Kidney epithelial cell (primary cell): ENCODE measurements around the gene KPTN. TPM values are rescaled to one million over a fixed set of nuclear protein-coding genes. Genes with fewer than 3 reads are reported as not detected.

ENCODE experiments used
- DNase-seq: peaks from one replicate; pipeline ENCODE4 v3.0.0-alpha.2; 2010; ENCODE audit warnings: low read depth
- H3K27me3 ChIP-seq: 2 replicates; pipeline ENCODE4 v1.6.0; 2011; ENCODE audit warnings: low read length; ENCODE audit not compliant: control insufficient read depth, insufficient read depth
- H3K36me3 ChIP-seq: 2 replicates; pipeline ENCODE4 v1.5.1; 2011; ENCODE audit warnings: low read length; ENCODE audit not compliant: control insufficient read depth, insufficient read depth
- H3K4me3 ChIP-seq: 2 replicates; pipeline ENCODE4 v1.5.1; 2011; ENCODE audit warnings: low read depth, mild to moderate bottlenecking, control low read depth, low read length
- CTCF ChIP-seq: IDR thresholded peaks from 2 replicates; pipeline ENCODE4 v1.5.1; 2011; ENCODE audit warnings: mild to moderate bottlenecking, moderate library complexity, low read length, control low read depth, inconsistent platforms; ENCODE audit not compliant: insufficient read depth, poor library complexity, severe bottlenecking
- total RNA-seq: library from RNA; depleted of rRNA; stranded (reverse); fragments of >200 nt; gene quantifications from 2 replicates; pipeline ENCODE4 v1.2.3, GENCODE V29; 2015

KPTN gene
- total RNA-seq, 1 donor from 2014 or later = 6.0 TPM

- H3K27me3 ChIP-seq = peaks cover 25% of the 10 kb centered on the region
- H3K36me3 ChIP-seq = no peaks in the 10 kb centered on the region
- TF ChIP-seq CTCF = peak; percentile 28
- H3K4me3 ChIP-seq = peak overlapping the region; percentile 13
- DNase-seq = no peak
Observed at GRCh38 chr19:47430041-47430802, 53.8 kb downstream of the KPTN start.

DNA sequence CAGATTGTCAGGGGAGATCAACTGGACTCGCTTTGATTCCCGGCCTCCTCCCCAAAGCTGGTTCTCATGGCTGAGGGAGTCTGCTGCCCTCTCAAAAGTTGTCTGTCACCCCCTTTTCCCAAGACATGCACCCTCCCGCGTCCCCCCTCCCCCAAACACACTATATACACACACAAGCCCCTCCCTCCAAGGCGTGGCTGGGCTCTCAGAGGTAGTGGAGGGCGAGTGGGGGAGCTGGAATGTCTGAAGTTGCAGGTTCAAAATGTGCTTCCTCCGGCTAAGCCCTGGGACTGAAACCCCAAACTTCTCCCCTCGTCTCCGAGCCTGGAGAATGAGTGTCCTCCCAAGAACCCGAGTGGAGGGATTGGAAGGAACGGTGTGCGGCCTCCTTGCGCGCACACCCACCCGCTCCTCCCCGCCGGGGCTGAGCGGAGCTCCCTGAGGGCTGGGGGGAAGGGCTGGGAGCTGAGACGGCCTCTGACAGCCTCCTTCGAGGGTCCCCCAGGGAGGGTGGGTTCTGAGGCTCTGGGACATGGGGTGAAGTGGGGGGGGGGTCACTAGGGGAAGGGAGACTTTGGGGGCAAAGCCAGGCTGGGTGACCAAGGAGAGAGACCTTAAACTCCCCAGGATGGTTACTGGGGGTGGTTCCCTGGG lies 54.8 kb downstream of the KPTN start:
- DNase-seq = no peak
- Histone ChIP-seq H3K4me3 (no peak overlapping the region), H3K27me3 (peaks cover 26% of the 10 kb centered on the region), H3K36me3 (no peaks in the 10 kb centered on the region)
- TF ChIP-seq CTCF = no peak

GRCh38 chr19:47428177-47428894 lies 55.7 kb downstream of the KPTN start:
- Histone ChIP-seq H3K36me3 (no peaks in the 10 kb centered on the region), H3K27me3 (peaks cover 29% of the 10 kb centered on the region), H3K4me3 (no peak overlapping the region)
- peak; percentile 78 for DNase-seq
- no peak for TF ChIP-seq CTCF

DNA sequence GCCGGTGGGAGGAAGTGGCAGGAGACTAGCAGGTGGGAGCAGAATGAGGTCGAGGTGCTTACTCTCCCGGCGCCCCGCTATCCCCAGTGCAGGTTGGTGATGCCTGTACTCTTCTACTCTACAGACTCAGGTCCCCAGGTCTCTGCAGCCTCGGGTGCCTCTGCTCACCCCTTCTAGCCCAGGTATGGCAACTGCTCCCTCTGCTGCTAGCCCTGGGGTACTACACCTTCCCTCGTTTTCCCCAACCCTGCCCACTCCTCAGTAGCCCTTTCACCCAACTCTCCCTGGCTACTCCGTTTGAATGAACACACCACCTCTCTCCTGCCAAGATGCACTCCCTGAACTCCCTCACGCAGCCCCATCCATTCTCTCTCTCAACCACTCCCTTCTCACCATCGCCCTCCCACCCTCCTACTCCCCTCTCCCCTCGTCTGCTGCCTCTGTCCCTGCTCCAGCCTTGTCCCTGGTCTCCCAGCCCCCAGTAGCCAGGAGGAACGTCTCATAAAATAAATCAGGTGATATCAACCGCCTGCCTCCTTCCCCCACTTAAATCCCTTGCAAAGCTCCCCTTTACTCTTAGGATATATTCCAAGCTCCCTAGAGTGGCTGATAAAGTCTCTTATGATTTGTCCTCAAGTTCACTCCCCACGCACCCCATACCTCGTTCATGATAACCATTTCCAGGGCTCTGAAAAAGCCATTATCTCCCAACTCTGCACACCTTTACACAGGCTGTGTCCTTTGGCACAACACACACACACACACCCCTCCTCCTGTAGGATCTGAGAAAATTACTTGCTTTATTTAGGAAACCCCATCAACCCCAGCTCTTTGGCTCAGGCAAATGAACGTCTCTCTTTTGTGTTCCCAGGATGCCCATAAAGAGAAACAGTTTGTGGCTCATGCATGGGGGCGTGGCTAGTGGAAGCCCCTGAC lies 56.5 kb downstream of the KPTN start:
- no peak for DNase-seq
- peak; percentile 94 for TF ChIP-seq CTCF
- Histone ChIP-seq H3K36me3 (no peaks in the 10 kb centered on the region), H3K4me3 (no peak overlapping the region), H3K27me3 (peaks cover 37% of the 10 kb centered on the region)

Other genes with a start within 250 kb of the KPTN start
- 13.8 and 16.5 TPM in 2 replicates for gene CCDC9, start 227.7 kb downstream of the KPTN start, total RNA-seq
- 2.2 and 3.9 TPM in 2 replicates for gene INAFM1, start 209.3 kb downstream of the KPTN start, total RNA-seq
- gene C5AR1, start 174.4 kb downstream of the KPTN start, total RNA-seq = not detected in 2 replicates
- not detected in 2 replicates for gene C5AR2, start 152.0 kb downstream of the KPTN start, total RNA-seq
- gene DHX34, start 134.9 kb downstream of the KPTN start, total RNA-seq = 18.1 and 27.1 TPM in 2 replicates
- gene MEIS3, start 64.7 kb downstream of the KPTN start, total RNA-seq = 2.3 and 8.6 TPM in 2 replicates
- not detected in 2 replicates for gene SLC8A2, start 12.3 kb downstream of the KPTN start, total RNA-seq
- 127 and 142 TPM in 2 replicates for gene NAPA, start 30.8 kb upstream of the KPTN start, total RNA-seq
- not detected in 2 replicates for gene ZNF541, start 88.9 kb upstream of the KPTN start, total RNA-seq
- 11.2 and 13.8 TPM in 2 replicates for gene BICRA, start 124.9 kb upstream of the KPTN start, total RNA-seq
- gene EHD2, start 229.2 kb upstream of the KPTN start, total RNA-seq = 32.5 and 37.4 TPM in 2 replicates